ENCODE results near the gene MAST3. TPM values are rescaled to one million over a fixed set of nuclear protein-coding genes. Genes with fewer than 3 reads are reported as not detected.

The MAST3 gene
- polyA plus RNA-seq, 3 donors: 6.8 to 34.0 (median 12.4) TPM

DNA sequence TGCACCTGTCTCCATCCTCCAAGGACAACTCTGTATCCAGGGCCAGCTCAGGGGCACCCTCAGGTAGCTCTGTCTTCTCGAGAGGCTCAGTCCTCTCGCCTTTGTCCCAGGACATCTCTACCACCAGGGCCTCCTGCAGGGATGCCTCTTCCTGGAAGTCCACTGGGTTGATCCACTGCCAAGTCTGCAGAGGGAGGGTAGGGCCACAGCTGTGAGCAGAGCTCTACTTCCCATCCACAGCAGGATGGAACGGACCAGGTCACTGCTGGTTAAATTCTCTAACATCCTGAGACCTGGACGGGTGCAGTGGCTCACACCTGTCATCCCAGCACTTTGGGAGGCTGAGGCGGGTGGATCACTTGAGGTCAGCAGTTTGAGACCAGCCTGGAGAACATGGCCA is 37.7 kb upstream of the MAST3 start:
- Histone ChIP-seq H3K27ac (ENCODE audit: low read depth in 1 of 2, low read length in 2 of 2) (no peak overlapping the region), H2AFZ (ENCODE audit: insufficient read depth, low read depth, low read length, poor library complexity, severe bottlenecking) (no peak overlapping the region), H3K4me2 (replicated peaks; ENCODE audit: extremely low read depth, low read length, poor library complexity, severe bottlenecking) (no peak overlapping the region), H3K36me3 (replicated peaks in 1 of 2; ENCODE audit: control insufficient read depth in 1 of 2, insufficient read depth in 2 of 2, low read length in 2 of 2) (no peaks in the 10 kb centered on the region), H3K79me2 (ENCODE audit: insufficient read depth, low read length) (no peaks in the 10 kb centered on the region), H3K27me3 (ENCODE audit: control insufficient read depth in 2 of 2, insufficient read depth in 2 of 2, low read length in 2 of 2) (no peaks in the 10 kb centered on the region), H4K20me1 (ENCODE audit: insufficient read depth, low read length) (no peaks in the 10 kb centered on the region), H3K4me1 (ENCODE audit: control insufficient read depth in 1 of 2, insufficient read depth in 2 of 2, low read length in 2 of 2) (peaks cover 14 to 19% of the 10 kb centered on the region in 2 donors), H3K9ac (ENCODE audit: insufficient read depth, low read length, poor library complexity, severe bottlenecking) (no peak overlapping the region), H3K9me3 (replicated peaks in 1 of 2; ENCODE audit: control insufficient read depth in 1 of 2, insufficient read depth in 1 of 2, low read length in 2 of 2) (no peaks in the 10 kb centered on the region), H3K4me3 (replicated peaks in 1 of 3; ENCODE audit: low read depth in 2 of 3, low read length in 3 of 3) (no peak overlapping the region)
- Mint-ChIP-seq H3K9me3 (peaks cover 0 to 4% (median 1%) of the 10 kb centered on the region in 7 donors), H3K36me3 (peaks cover 5 to 7% of the 10 kb centered on the region in 2 donors), H3K4me3 (no peak overlapping the region), H3K4me1 (peaks cover 18% of the 10 kb centered on the region), H3K27ac (peak overlapping the region in 2 of 7 donors; percentile 36 to 40), H3K27me3 (ENCODE audit: low read depth in 3 of 3) (peaks cover 0 to 2% (median 0%) of the 10 kb centered on the region in 3 donors)
- TF ChIP-seq, protein P1, sequence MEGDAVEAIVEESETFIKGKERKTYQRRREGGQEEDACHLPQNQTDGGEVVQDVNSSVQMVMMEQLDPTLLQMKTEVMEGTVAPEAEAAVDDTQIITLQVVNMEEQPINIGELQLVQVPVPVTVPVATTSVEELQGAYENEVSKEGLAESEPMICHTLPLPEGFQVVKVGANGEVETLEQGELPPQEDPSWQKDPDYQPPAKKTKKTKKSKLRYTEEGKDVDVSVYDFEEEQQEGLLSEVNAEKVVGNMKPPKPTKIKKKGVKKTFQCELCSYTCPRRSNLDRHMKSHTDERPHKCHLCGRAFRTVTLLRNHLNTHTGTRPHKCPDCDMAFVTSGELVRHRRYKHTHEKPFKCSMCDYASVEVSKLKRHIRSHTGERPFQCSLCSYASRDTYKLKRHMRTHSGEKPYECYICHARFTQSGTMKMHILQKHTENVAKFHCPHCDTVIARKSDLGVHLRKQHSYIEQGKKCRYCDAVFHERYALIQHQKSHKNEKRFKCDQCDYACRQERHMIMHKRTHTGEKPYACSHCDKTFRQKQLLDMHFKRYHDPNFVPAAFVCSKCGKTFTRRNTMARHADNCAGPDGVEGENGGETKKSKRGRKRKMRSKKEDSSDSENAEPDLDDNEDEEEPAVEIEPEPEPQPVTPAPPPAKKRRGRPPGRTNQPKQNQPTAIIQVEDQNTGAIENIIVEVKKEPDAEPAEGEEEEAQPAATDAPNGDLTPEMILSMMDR (IDR thresholded peaks at IDR 0.05): no peak
- WGBS (ENCODE audit: insufficient coverage): 77% methylated on average over 2 of the region's 5 CpGs
- intact Hi-C loops (cut with micrococcal nuclease): loop anchor here (1.0 to 10.0 kb wide), 5 partner anchors 53 to 195 kb away; a partner anchor contains a TSS
- DNase-seq: no peak

DNA sequence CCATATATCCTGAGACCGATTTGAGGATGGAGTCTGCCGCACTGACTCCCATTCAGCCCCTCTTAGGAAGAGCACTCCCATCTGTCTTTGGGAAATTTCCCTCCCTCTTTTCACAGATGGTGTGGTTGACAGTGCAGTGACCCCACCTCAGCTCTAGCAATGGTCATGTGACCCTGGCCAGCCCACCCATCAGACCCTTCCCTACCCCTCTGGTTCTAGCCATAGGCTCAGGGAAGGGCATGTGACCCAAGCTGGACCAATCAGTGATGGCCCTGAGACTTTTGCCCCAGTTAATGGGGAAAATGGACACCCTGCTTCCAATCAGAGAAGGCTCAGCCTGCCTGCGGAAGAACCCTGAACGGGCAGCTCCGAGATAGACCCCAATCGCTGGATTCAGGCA is 37.1 kb upstream of the MAST3 start:
- no peaks in the 10 kb centered on the region for H3K27me3 ChIP-seq (ENCODE audit: control insufficient read depth in 2 of 2, insufficient read depth in 2 of 2, low read length in 2 of 2)
- H3K4me2 ChIP-seq (replicated peaks; ENCODE audit: extremely low read depth, low read length, poor library complexity, severe bottlenecking): no peak overlapping the region
- 97% methylated on average over 4 of the region's 6 CpGs for WGBS (ENCODE audit: insufficient coverage)
- peaks cover 0 to 4% (median 1%) of the 10 kb centered on the region in 7 donors for H3K9me3 Mint-ChIP-seq
- no peak for DNase-seq
- peaks cover 14 to 19% of the 10 kb centered on the region in 2 donors for H3K4me1 ChIP-seq (ENCODE audit: control insufficient read depth in 1 of 2, insufficient read depth in 2 of 2, low read length in 2 of 2)
- H3K27ac Mint-ChIP-seq: no peak overlapping the region
- H4K20me1 ChIP-seq (ENCODE audit: insufficient read depth, low read length): no peaks in the 10 kb centered on the region
- no peak overlapping the region for H3K4me3 ChIP-seq (replicated peaks in 1 of 3; ENCODE audit: low read depth in 2 of 3, low read length in 3 of 3)
- TF ChIP-seq, protein P1 (IDR thresholded peaks at IDR 0.05): no peak
- H3K36me3 Mint-ChIP-seq: peaks cover 5 to 11% of the 10 kb centered on the region in 2 donors
- no peaks in the 10 kb centered on the region for H3K36me3 ChIP-seq (replicated peaks in 1 of 2; ENCODE audit: control insufficient read depth in 1 of 2, insufficient read depth in 2 of 2, low read length in 2 of 2)
- intact Hi-C loops (cut with micrococcal nuclease): loop anchor here (5.0 to 10.0 kb wide), 2 partner anchors 192 to 194 kb away; a partner anchor contains a TSS
- H3K27me3 Mint-ChIP-seq (ENCODE audit: low read depth in 3 of 3): peaks cover 0 to 2% (median 0%) of the 10 kb centered on the region in 3 donors
- H3K9ac ChIP-seq (ENCODE audit: insufficient read depth, low read length, poor library complexity, severe bottlenecking): no peak overlapping the region
- peaks cover 18% of the 10 kb centered on the region for H3K4me1 Mint-ChIP-seq
- no peaks in the 10 kb centered on the region for H3K9me3 ChIP-seq (replicated peaks in 1 of 2; ENCODE audit: control insufficient read depth in 1 of 2, insufficient read depth in 1 of 2, low read length in 2 of 2)
- H3K27ac ChIP-seq (ENCODE audit: low read depth in 1 of 2, low read length in 2 of 2): no peak overlapping the region
- no peaks in the 10 kb centered on the region for H3K79me2 ChIP-seq (ENCODE audit: insufficient read depth, low read length)
- H2AFZ ChIP-seq (ENCODE audit: insufficient read depth, low read depth, low read length, poor library complexity, severe bottlenecking): no peak overlapping the region
- no peak overlapping the region for H3K4me3 Mint-ChIP-seq

All from CD14-positive monocyte (primary cell).